GM12892 (cell line): ENCODE results near the gene TMSB4X.

ENCODE experiments used
- POLR2A ChIP-seq: IDR thresholded peaks from 2 replicates; pipeline ENCODE4 v1.6.1; 2011; ENCODE audit warnings: low read depth, low read length, control low read depth
- POLR2AphosphoS5 ChIP-seq: IDR thresholded peaks from 2 replicates; pipeline ENCODE4 v1.6.1; 2011; ENCODE audit warnings: low read depth, low read length, control low read depth
- TAF1 ChIP-seq: IDR thresholded peaks from 2 replicates; pipeline ENCODE4 v1.6.1; 2011; ENCODE audit warnings: low read depth, mild to moderate bottlenecking, control low read depth, low read length, borderline replicate concordance

GRCh38 chrX:12967711-12968465 lies 7.0 kb upstream of the TMSB4X start:
- TF ChIP-seq POLR2AphosphoS5: no peak
- TF ChIP-seq TAF1: no peak
- no peak for TF ChIP-seq POLR2A
